AG09319 (cell line): ENCODE results near the gene CCDC27.

Source experiments
- DNase-seq: peaks from one replicate; pipeline ENCODE4 v3.0.0-alpha.2; 2010; ENCODE audit warnings: low read depth; ENCODE audit errors: extremely low read depth
- TF ChIP-seq, protein P1 (sequence below): IDR thresholded peaks from 2 replicates; pipeline ENCODE4 v1.5.1; 2011; ENCODE audit warnings: low read depth, mild to moderate bottlenecking, inconsistent platforms, low read length, moderate library complexity

The CCDC27 gene

GRCh38 chr1:3817821-3818597, 65.8 kb downstream of the CCDC27 start:
- no peak for DNase-seq
- TF ChIP-seq, protein P1, sequence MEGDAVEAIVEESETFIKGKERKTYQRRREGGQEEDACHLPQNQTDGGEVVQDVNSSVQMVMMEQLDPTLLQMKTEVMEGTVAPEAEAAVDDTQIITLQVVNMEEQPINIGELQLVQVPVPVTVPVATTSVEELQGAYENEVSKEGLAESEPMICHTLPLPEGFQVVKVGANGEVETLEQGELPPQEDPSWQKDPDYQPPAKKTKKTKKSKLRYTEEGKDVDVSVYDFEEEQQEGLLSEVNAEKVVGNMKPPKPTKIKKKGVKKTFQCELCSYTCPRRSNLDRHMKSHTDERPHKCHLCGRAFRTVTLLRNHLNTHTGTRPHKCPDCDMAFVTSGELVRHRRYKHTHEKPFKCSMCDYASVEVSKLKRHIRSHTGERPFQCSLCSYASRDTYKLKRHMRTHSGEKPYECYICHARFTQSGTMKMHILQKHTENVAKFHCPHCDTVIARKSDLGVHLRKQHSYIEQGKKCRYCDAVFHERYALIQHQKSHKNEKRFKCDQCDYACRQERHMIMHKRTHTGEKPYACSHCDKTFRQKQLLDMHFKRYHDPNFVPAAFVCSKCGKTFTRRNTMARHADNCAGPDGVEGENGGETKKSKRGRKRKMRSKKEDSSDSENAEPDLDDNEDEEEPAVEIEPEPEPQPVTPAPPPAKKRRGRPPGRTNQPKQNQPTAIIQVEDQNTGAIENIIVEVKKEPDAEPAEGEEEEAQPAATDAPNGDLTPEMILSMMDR = no peak

DNA sequence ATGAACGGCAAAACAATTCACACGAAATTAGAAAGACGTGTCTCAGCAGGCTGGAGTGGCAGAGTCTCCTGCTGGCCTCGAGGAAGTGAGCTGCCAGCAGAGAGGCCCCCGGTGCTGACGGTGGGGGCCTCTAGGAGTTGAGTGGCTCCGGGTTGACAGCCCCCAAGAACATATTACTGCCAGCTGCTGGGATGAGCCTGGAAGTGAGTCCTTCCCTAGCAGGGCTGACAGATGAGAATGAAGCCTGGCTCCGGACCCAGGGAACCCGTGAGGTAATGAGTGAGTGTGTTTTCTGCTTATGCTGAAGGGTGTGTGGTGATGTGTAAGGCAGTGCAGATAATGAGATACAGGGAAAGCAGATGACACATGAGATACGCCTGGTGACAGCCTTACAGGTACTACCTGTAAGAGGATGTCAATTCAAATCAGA, 67.5 kb downstream of the CCDC27 start:
- DNase-seq = no peak
- TF ChIP-seq, protein P1 = no peak

- TF ChIP-seq, protein P1 = no peak
- DNase-seq = no peak
Observed at GRCh38 chr1:3820316-3820715, 68.1 kb downstream of the CCDC27 start.

DNA sequence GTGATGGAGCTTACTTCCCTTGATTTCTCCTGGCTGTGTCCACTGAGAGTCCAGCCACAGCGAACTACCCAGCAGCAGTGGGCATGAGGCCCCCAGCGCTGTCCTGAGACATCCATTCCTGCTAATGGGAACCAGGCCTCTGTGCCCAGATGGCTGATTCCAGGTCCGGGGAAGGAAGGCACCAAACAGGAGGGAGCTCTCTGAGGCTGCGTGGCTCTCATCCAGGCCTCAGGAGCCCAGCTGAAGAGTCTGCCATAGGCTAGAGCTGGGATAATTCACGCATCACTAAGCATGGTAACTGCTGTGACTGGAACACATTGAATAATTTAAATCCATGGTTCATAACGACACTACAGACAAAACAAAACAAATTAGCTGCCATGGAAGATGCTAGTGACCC, 68.8 kb downstream of the CCDC27 start:
- TF ChIP-seq, protein P1 = no peak
- DNase-seq = no peak
